Right lobe of liver (tissue), 4 donors: ENCODE results near the gene WDR20.

Source experiments
- POLR2A ChIP-seq: fragments of 450-650 bp; IDR thresholded peaks from one replicate; pipeline ENCODE4 v1.6.1; 2017; ENCODE audit warnings: antibody characterized with exemption, mild to moderate bottlenecking
- TF ChIP-seq, protein P1 (sequence below), 4 donors: fragments of 200-600 bp in 3 of 4; fragments of 450-650 bp in 1 of 4; IDR thresholded peaks; one replicate each; pipeline versions ENCODE4 v1.5.1 to v1.8.0; 2016 to 2022; ENCODE audit warnings: antibody characterized with exemption in 4 of 4, mild to moderate bottlenecking in 2 of 4
- donor health status: DM: no; HTN: no; CAD: no.
- donor health status: DM: no; HTN: no; CAD: no.
- donor health status: DM: no; HTN: yes; CAD: no.

DNA sequence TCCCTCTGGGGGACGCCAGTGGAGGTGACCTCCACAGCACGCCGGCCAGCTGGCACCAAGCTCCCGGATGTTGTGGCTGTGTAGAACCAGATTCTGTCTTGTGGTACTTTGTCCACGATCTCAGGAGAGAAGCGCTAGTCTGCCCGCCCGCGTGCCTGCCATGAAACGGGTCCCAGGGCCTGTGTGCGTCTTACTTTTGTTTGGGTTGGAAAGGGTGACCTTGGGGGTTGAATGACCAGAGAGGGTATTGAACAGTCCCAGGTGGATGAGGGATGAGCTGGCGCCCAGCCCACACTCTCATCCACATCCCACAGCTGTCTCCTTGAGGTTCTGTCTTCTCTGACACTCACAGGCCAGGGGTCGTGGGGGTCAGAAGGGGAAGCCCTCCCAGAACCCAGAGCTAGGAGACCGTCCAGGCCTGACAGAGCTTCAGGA lies 78.3 kb downstream of the WDR20 start:
- TF ChIP-seq, protein P1, sequence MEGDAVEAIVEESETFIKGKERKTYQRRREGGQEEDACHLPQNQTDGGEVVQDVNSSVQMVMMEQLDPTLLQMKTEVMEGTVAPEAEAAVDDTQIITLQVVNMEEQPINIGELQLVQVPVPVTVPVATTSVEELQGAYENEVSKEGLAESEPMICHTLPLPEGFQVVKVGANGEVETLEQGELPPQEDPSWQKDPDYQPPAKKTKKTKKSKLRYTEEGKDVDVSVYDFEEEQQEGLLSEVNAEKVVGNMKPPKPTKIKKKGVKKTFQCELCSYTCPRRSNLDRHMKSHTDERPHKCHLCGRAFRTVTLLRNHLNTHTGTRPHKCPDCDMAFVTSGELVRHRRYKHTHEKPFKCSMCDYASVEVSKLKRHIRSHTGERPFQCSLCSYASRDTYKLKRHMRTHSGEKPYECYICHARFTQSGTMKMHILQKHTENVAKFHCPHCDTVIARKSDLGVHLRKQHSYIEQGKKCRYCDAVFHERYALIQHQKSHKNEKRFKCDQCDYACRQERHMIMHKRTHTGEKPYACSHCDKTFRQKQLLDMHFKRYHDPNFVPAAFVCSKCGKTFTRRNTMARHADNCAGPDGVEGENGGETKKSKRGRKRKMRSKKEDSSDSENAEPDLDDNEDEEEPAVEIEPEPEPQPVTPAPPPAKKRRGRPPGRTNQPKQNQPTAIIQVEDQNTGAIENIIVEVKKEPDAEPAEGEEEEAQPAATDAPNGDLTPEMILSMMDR (IDR thresholded peaks at IDR 0.05): no peak
- no peak for TF ChIP-seq POLR2A
